Effector memory CD4-positive, alpha-beta T cell (primary cell): Measurements from ENCODE around the gene FGF2.

Experiments
- DNase-seq, 3 donors: peaks; one replicate each; pipeline ENCODE4 v3.0.0-alpha.2; 2020
- H3K27ac ChIP-seq: 2 replicates; pipeline ENCODE4 v1.7.0; 2013; ENCODE audit warnings: mild to moderate bottlenecking, low read length, moderate library complexity; ENCODE audit not compliant: insufficient read depth, poor library complexity, severe bottlenecking
- H3K27me3 ChIP-seq: replicated peaks from 2 replicates; pipeline ENCODE4 v1.7.0; 2013; ENCODE audit warnings: mild to moderate bottlenecking, low read length; ENCODE audit not compliant: insufficient read depth, control insufficient read depth, poor library complexity, severe bottlenecking
- H3K36me3 ChIP-seq: 2 replicates; pipeline ENCODE4 v1.7.0; 2013; ENCODE audit warnings: mild to moderate bottlenecking, low read length, moderate library complexity; ENCODE audit not compliant: control insufficient read depth, insufficient read depth
- H3K4me1 ChIP-seq: 2 replicates; pipeline ENCODE4 v1.7.0; 2013; ENCODE audit warnings: low read length, mild to moderate bottlenecking; ENCODE audit not compliant: control insufficient read depth, insufficient read depth, poor library complexity, severe bottlenecking
- H3K4me3 ChIP-seq: 2 replicates; pipeline ENCODE4 v1.7.0; 2013; ENCODE audit warnings: low read length, low read depth, mild to moderate bottlenecking; ENCODE audit not compliant: insufficient read depth, poor library complexity, severe bottlenecking
- H3K9me3 ChIP-seq: 2 replicates; pipeline ENCODE4 v1.7.0; 2013; ENCODE audit warnings: mild to moderate bottlenecking, low read length, moderate library complexity; ENCODE audit not compliant: control insufficient read depth

The FGF2 gene

GRCh38 chr4:122787940-122788339 lies 38.7 kb upstream of the FGF2 start:
- Histone ChIP-seq H3K27ac (no peak overlapping the region), H3K9me3 (no peaks in the 10 kb centered on the region), H3K36me3 (no peaks in the 10 kb centered on the region), H3K27me3 (no peaks in the 10 kb centered on the region), H3K4me1 (no peaks in the 10 kb centered on the region), H3K4me3 (no peak overlapping the region)
- no peak for DNase-seq

GRCh38 chr4:122788935-122789334 lies 37.7 kb upstream of the FGF2 start:
- Histone ChIP-seq H3K9me3 (no peaks in the 10 kb centered on the region), H3K4me3 (no peak overlapping the region), H3K27me3 (no peaks in the 10 kb centered on the region), H3K27ac (no peak overlapping the region), H3K36me3 (no peaks in the 10 kb centered on the region), H3K4me1 (no peaks in the 10 kb centered on the region)
- no peak for DNase-seq

- H3K36me3 ChIP-seq = no peaks in the 10 kb centered on the region
- H3K4me3 ChIP-seq = no peak overlapping the region
- H3K9me3 ChIP-seq = no peaks in the 10 kb centered on the region
- no peak overlapping the region for H3K27ac ChIP-seq
- H3K4me1 ChIP-seq = no peaks in the 10 kb centered on the region
- DNase-seq = no peak
- no peaks in the 10 kb centered on the region for H3K27me3 ChIP-seq
These were observed 32.8 kb upstream of the FGF2 start for GRCh38 chr4:122793811-122794210.

- Histone ChIP-seq H3K27ac (no peak overlapping the region), H3K36me3 (no peaks in the 10 kb centered on the region), H3K4me1 (no peaks in the 10 kb centered on the region), H3K4me3 (no peak overlapping the region), H3K9me3 (no peaks in the 10 kb centered on the region), H3K27me3 (no peaks in the 10 kb centered on the region)
- DNase-seq = no peak
These were observed 29.7 kb upstream of the FGF2 start for GRCh38 chr4:122796801-122797404.

GRCh38 chr4:122797405-122798094 lies 29.1 kb upstream of the FGF2 start:
- Histone ChIP-seq H3K4me3 (no peak overlapping the region), H3K9me3 (no peaks in the 10 kb centered on the region), H3K27me3 (no peaks in the 10 kb centered on the region), H3K27ac (no peak overlapping the region), H3K36me3 (no peaks in the 10 kb centered on the region), H3K4me1 (no peaks in the 10 kb centered on the region)
- no peak for DNase-seq

GRCh38 chr4:122798101-122798500 lies 28.5 kb upstream of the FGF2 start:
- Histone ChIP-seq H3K4me3 (no peak overlapping the region), H3K27me3 (no peaks in the 10 kb centered on the region), H3K9me3 (no peaks in the 10 kb centered on the region), H3K4me1 (no peaks in the 10 kb centered on the region), H3K36me3 (no peaks in the 10 kb centered on the region), H3K27ac (no peak overlapping the region)
- DNase-seq = no peak

- Histone ChIP-seq H3K36me3 (no peaks in the 10 kb centered on the region), H3K27ac (no peak overlapping the region), H3K9me3 (no peaks in the 10 kb centered on the region), H3K27me3 (no peaks in the 10 kb centered on the region), H3K4me3 (no peak overlapping the region), H3K4me1 (no peaks in the 10 kb centered on the region)
- DNase-seq = no peak
These were observed 27.7 kb upstream of the FGF2 start for GRCh38 chr4:122798917-122799316.

- H3K4me1 ChIP-seq = no peaks in the 10 kb centered on the region
- DNase-seq = no peak
- no peaks in the 10 kb centered on the region for H3K27me3 ChIP-seq
- no peaks in the 10 kb centered on the region for H3K36me3 ChIP-seq
- no peak overlapping the region for H3K4me3 ChIP-seq
- no peak overlapping the region for H3K27ac ChIP-seq
- H3K9me3 ChIP-seq = no peaks in the 10 kb centered on the region
These were observed 22.8 kb upstream of the FGF2 start for GRCh38 chr4:122803788-122804208.

- H3K9me3 ChIP-seq = no peaks in the 10 kb centered on the region
- no peak overlapping the region for H3K27ac ChIP-seq
- no peaks in the 10 kb centered on the region for H3K36me3 ChIP-seq
- H3K4me1 ChIP-seq = no peaks in the 10 kb centered on the region
- DNase-seq = no peak
- H3K4me3 ChIP-seq = no peak overlapping the region
- no peaks in the 10 kb centered on the region for H3K27me3 ChIP-seq
These were observed 19.5 kb upstream of the FGF2 start for GRCh38 chr4:122806981-122807679.

GRCh38 chr4:122810669-122811068 lies 16.0 kb upstream of the FGF2 start:
- Histone ChIP-seq H3K9me3 (no peaks in the 10 kb centered on the region), H3K27ac (no peak overlapping the region), H3K4me3 (no peak overlapping the region), H3K36me3 (no peaks in the 10 kb centered on the region), H3K27me3 (peaks cover 2% of the 10 kb centered on the region), H3K4me1 (no peaks in the 10 kb centered on the region)
- no peak for DNase-seq
